ENCODE results near the gene GALNT2. TPM values are rescaled to one million over a fixed set of nuclear protein-coding genes. Genes with fewer than 3 reads are reported as not detected.

GALNT2 gene
- total RNA-seq, 1 donor = 69.5 TPM

DNA sequence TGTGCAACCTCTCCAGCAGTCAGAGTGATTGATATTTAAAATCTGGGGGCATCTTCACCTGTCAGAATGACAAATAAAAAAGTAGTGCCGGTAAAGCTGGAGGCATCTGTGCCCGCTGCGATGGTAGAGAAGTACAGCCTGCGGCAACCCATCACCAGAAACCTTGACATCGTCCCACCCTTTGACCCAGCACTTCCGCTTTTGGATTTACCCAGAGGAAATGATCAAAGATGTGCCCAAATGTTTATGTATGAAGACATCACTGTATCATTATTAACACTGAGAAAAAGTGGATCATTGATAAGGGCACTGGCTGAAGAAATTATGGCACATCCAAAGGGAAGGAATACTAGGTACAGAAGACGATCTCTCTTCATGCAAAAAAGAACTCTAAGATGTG is 263.1 kb downstream of the GALNT2 start:
- TF ChIP-seq, protein P1, sequence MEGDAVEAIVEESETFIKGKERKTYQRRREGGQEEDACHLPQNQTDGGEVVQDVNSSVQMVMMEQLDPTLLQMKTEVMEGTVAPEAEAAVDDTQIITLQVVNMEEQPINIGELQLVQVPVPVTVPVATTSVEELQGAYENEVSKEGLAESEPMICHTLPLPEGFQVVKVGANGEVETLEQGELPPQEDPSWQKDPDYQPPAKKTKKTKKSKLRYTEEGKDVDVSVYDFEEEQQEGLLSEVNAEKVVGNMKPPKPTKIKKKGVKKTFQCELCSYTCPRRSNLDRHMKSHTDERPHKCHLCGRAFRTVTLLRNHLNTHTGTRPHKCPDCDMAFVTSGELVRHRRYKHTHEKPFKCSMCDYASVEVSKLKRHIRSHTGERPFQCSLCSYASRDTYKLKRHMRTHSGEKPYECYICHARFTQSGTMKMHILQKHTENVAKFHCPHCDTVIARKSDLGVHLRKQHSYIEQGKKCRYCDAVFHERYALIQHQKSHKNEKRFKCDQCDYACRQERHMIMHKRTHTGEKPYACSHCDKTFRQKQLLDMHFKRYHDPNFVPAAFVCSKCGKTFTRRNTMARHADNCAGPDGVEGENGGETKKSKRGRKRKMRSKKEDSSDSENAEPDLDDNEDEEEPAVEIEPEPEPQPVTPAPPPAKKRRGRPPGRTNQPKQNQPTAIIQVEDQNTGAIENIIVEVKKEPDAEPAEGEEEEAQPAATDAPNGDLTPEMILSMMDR (IDR thresholded peaks at IDR 0.05; ENCODE audit: insufficient read depth, low read depth, low read length) = no peak
- no peak for DNase-seq (ENCODE audit: low read depth)
- H3K4me3 ChIP-seq (ENCODE audit: low read depth, low read length) = no peak overlapping the region
